DND-41 (cell line): ENCODE results near the gene EBLN2.

ENCODE experiments used
- CTCF ChIP-seq: IDR thresholded peaks from 2 replicates; pipeline ENCODE4 v1.5.1; 2012; ENCODE audit warnings: borderline replicate concordance, low read length, moderate library complexity, mild to moderate bottlenecking; ENCODE audit not compliant: poor library complexity, severe bottlenecking; ENCODE audit errors: extremely low read depth
- EZH2 ChIP-seq: IDR thresholded peaks from 3 replicates; pipeline ENCODE4 v1.6.1; 2012; ENCODE audit warnings: borderline replicate concordance, low read depth, mild to moderate bottlenecking, moderate library complexity, low read length, inconsistent platforms; ENCODE audit not compliant: severe bottlenecking

GRCh38 chr3:73046195-73046594 is 15.3 kb upstream of the EBLN2 start:
- TF ChIP-seq CTCF (no peak), EZH2 (no peak)
